Measurements from ENCODE around the gene MYLK4.

MYLK4 gene

GRCh38 chr6:2630359-2630758, 120.4 kb downstream of the MYLK4 start:
- Histone ChIP-seq H3K9me3 (ENCODE audit: control insufficient read depth, low read depth, low read length) (no peaks in the 10 kb centered on the region), H3K36me3 (ENCODE audit: control insufficient read depth, low read depth, low read length) (no peaks in the 10 kb centered on the region), H3K4me3 (ENCODE audit: low read length) (no peak overlapping the region), H3K27ac (ENCODE audit: low read length) (no peak overlapping the region), H3K4me1 (ENCODE audit: control insufficient read depth, low read depth, low read length) (peaks cover 16% of the 10 kb centered on the region), H3K27me3 (ENCODE audit: control insufficient read depth, insufficient read depth, low read length) (peaks cover 18% of the 10 kb centered on the region), H3K9ac (ENCODE audit: low read length) (no peak overlapping the region)

GRCh38 chr6:2626401-2626800, 124.3 kb downstream of the MYLK4 start:
- no peaks in the 10 kb centered on the region for H3K9me3 ChIP-seq (ENCODE audit: control insufficient read depth, low read depth, low read length)
- no peaks in the 10 kb centered on the region for H3K4me1 ChIP-seq (ENCODE audit: control insufficient read depth, low read depth, low read length)
- no peak overlapping the region for H3K4me3 ChIP-seq (ENCODE audit: low read length)
- no peak overlapping the region for H3K27ac ChIP-seq (ENCODE audit: low read length)
- no peaks in the 10 kb centered on the region for H3K36me3 ChIP-seq (ENCODE audit: control insufficient read depth, low read depth, low read length)
- no peak overlapping the region for H3K9ac ChIP-seq (ENCODE audit: low read length)
- H3K27me3 ChIP-seq (ENCODE audit: control insufficient read depth, insufficient read depth, low read length): no peaks in the 10 kb centered on the region

- Histone ChIP-seq H3K4me3 (ENCODE audit: low read length) (no peak overlapping the region), H3K27me3 (ENCODE audit: control insufficient read depth, insufficient read depth, low read length) (no peaks in the 10 kb centered on the region)
Observed at GRCh38 chr6:2625581-2625980, 125.1 kb downstream of the MYLK4 start.

GRCh38 chr6:2624177-2624576, 126.5 kb downstream of the MYLK4 start:
- Histone ChIP-seq H3K4me3 (ENCODE audit: low read length) (no peak overlapping the region), H3K9me3 (ENCODE audit: control insufficient read depth, low read depth, low read length) (no peaks in the 10 kb centered on the region), H3K36me3 (ENCODE audit: control insufficient read depth, low read depth, low read length) (no peaks in the 10 kb centered on the region), H3K27me3 (ENCODE audit: control insufficient read depth, insufficient read depth, low read length) (no peaks in the 10 kb centered on the region), H3K4me1 (ENCODE audit: control insufficient read depth, low read depth, low read length) (no peaks in the 10 kb centered on the region), H3K27ac (ENCODE audit: low read length) (no peak overlapping the region), H3K9ac (ENCODE audit: low read length) (no peak overlapping the region)

More at GRCh38 chr6:2625581-2625980, 125.1 kb downstream of the MYLK4 start:
- no peak overlapping the region for H3K27ac ChIP-seq (ENCODE audit: low read length)
- no peaks in the 10 kb centered on the region for H3K9me3 ChIP-seq (ENCODE audit: control insufficient read depth, low read depth, low read length)
- no peaks in the 10 kb centered on the region for H3K4me1 ChIP-seq (ENCODE audit: control insufficient read depth, low read depth, low read length)
- no peak overlapping the region for H3K9ac ChIP-seq (ENCODE audit: low read length)
- no peaks in the 10 kb centered on the region for H3K36me3 ChIP-seq (ENCODE audit: control insufficient read depth, low read depth, low read length)

- Histone ChIP-seq H3K36me3 (ENCODE audit: control insufficient read depth, low read depth, low read length) (no peaks in the 10 kb centered on the region), H3K9me3 (ENCODE audit: control insufficient read depth, low read depth, low read length) (no peaks in the 10 kb centered on the region), H3K27ac (ENCODE audit: low read length) (no peak overlapping the region), H3K4me3 (ENCODE audit: low read length) (no peak overlapping the region), H3K4me1 (ENCODE audit: control insufficient read depth, low read depth, low read length) (no peaks in the 10 kb centered on the region), H3K27me3 (ENCODE audit: control insufficient read depth, insufficient read depth, low read length) (no peaks in the 10 kb centered on the region), H3K9ac (ENCODE audit: low read length) (no peak overlapping the region)
Observed at GRCh38 chr6:2623295-2623694, 127.4 kb downstream of the MYLK4 start.

GRCh38 chr6:2622671-2623070, 128.1 kb downstream of the MYLK4 start:
- H3K9ac ChIP-seq (ENCODE audit: low read length): no peak overlapping the region
- H3K4me1 ChIP-seq (ENCODE audit: control insufficient read depth, low read depth, low read length): no peaks in the 10 kb centered on the region
- H3K4me3 ChIP-seq (ENCODE audit: low read length): no peak overlapping the region
- H3K27ac ChIP-seq (ENCODE audit: low read length): no peak overlapping the region
- no peaks in the 10 kb centered on the region for H3K27me3 ChIP-seq (ENCODE audit: control insufficient read depth, insufficient read depth, low read length)
- no peaks in the 10 kb centered on the region for H3K36me3 ChIP-seq (ENCODE audit: control insufficient read depth, low read depth, low read length)
- no peaks in the 10 kb centered on the region for H3K9me3 ChIP-seq (ENCODE audit: control insufficient read depth, low read depth, low read length)

- Histone ChIP-seq H3K36me3 (ENCODE audit: control insufficient read depth, low read depth, low read length) (no peaks in the 10 kb centered on the region), H3K27ac (ENCODE audit: low read length) (no peak overlapping the region), H3K9me3 (ENCODE audit: control insufficient read depth, low read depth, low read length) (no peaks in the 10 kb centered on the region), H3K4me3 (ENCODE audit: low read length) (no peak overlapping the region), H3K27me3 (ENCODE audit: control insufficient read depth, insufficient read depth, low read length) (no peaks in the 10 kb centered on the region), H3K9ac (ENCODE audit: low read length) (no peak overlapping the region), H3K4me1 (ENCODE audit: control insufficient read depth, low read depth, low read length) (no peaks in the 10 kb centered on the region)
Observed at GRCh38 chr6:2619651-2620050, 131.1 kb downstream of the MYLK4 start.

- no peaks in the 10 kb centered on the region for H3K36me3 ChIP-seq (ENCODE audit: control insufficient read depth, low read depth, low read length)
- no peaks in the 10 kb centered on the region for H3K4me1 ChIP-seq (ENCODE audit: control insufficient read depth, low read depth, low read length)
- no peaks in the 10 kb centered on the region for H3K27me3 ChIP-seq (ENCODE audit: control insufficient read depth, insufficient read depth, low read length)
- no peak overlapping the region for H3K27ac ChIP-seq (ENCODE audit: low read length)
- no peak overlapping the region for H3K4me3 ChIP-seq (ENCODE audit: low read length)
- H3K9ac ChIP-seq (ENCODE audit: low read length): no peak overlapping the region
- H3K9me3 ChIP-seq (ENCODE audit: control insufficient read depth, low read depth, low read length): no peaks in the 10 kb centered on the region
Observed at GRCh38 chr6:2617729-2618128, 133.0 kb downstream of the MYLK4 start.

GRCh38 chr6:2616811-2617210, 133.9 kb downstream of the MYLK4 start:
- no peak overlapping the region for H3K27ac ChIP-seq (ENCODE audit: low read length)

GRCh38 chr6:2615251-2615650, 135.5 kb downstream of the MYLK4 start:
- no peaks in the 10 kb centered on the region for H3K27me3 ChIP-seq (ENCODE audit: control insufficient read depth, insufficient read depth, low read length)
- no peaks in the 10 kb centered on the region for H3K4me1 ChIP-seq (ENCODE audit: control insufficient read depth, low read depth, low read length)
- H3K4me3 ChIP-seq (ENCODE audit: low read length): no peak overlapping the region
- H3K36me3 ChIP-seq (ENCODE audit: control insufficient read depth, low read depth, low read length): no peaks in the 10 kb centered on the region
- H3K9me3 ChIP-seq (ENCODE audit: control insufficient read depth, low read depth, low read length): no peaks in the 10 kb centered on the region
- H3K9ac ChIP-seq (ENCODE audit: low read length): no peak overlapping the region
- no peak overlapping the region for H3K27ac ChIP-seq (ENCODE audit: low read length)

More at GRCh38 chr6:2616811-2617210, 133.9 kb downstream of the MYLK4 start:
- Histone ChIP-seq H3K9me3 (ENCODE audit: control insufficient read depth, low read depth, low read length) (no peaks in the 10 kb centered on the region), H3K9ac (ENCODE audit: low read length) (no peak overlapping the region), H3K27me3 (ENCODE audit: control insufficient read depth, insufficient read depth, low read length) (no peaks in the 10 kb centered on the region), H3K4me1 (ENCODE audit: control insufficient read depth, low read depth, low read length) (no peaks in the 10 kb centered on the region), H3K4me3 (ENCODE audit: low read length) (no peak overlapping the region), H3K36me3 (ENCODE audit: control insufficient read depth, low read depth, low read length) (no peaks in the 10 kb centered on the region)

GRCh38 chr6:2614846-2615245, 135.9 kb downstream of the MYLK4 start:
- Histone ChIP-seq H3K4me1 (ENCODE audit: control insufficient read depth, low read depth, low read length) (no peaks in the 10 kb centered on the region), H3K9ac (ENCODE audit: low read length) (no peak overlapping the region), H3K27ac (ENCODE audit: low read length) (no peak overlapping the region), H3K9me3 (ENCODE audit: control insufficient read depth, low read depth, low read length) (no peaks in the 10 kb centered on the region), H3K36me3 (ENCODE audit: control insufficient read depth, low read depth, low read length) (no peaks in the 10 kb centered on the region), H3K27me3 (ENCODE audit: control insufficient read depth, insufficient read depth, low read length) (no peaks in the 10 kb centered on the region), H3K4me3 (ENCODE audit: low read length) (no peak overlapping the region)

- Histone ChIP-seq H3K27ac (ENCODE audit: low read length) (no peak overlapping the region), H3K4me1 (ENCODE audit: control insufficient read depth, low read depth, low read length) (no peaks in the 10 kb centered on the region), H3K9me3 (ENCODE audit: control insufficient read depth, low read depth, low read length) (no peaks in the 10 kb centered on the region), H3K36me3 (ENCODE audit: control insufficient read depth, low read depth, low read length) (no peaks in the 10 kb centered on the region), H3K4me3 (ENCODE audit: low read length) (no peak overlapping the region), H3K27me3 (ENCODE audit: control insufficient read depth, insufficient read depth, low read length) (no peaks in the 10 kb centered on the region), H3K9ac (ENCODE audit: low read length) (no peak overlapping the region)
Observed at GRCh38 chr6:2614155-2614554, 136.6 kb downstream of the MYLK4 start.
